HepG2 (cell line): ENCODE measurements around the gene ARHGAP35. TPM values are rescaled to one million over a fixed set of nuclear protein-coding genes. Genes with fewer than 3 reads are reported as not detected.

Experiments
- ELF4 ChIP-seq: sonication (generic); formaldehyde crosslinking; IDR thresholded peaks from 2 replicates; pipeline ENCODE4 v1.5.0; 2020; ENCODE audit warnings: missing genetic modification reagents, mild to moderate bottlenecking, moderate library complexity, borderline replicate concordance
- GFI1 ChIP-seq: sonication (generic); formaldehyde crosslinking; IDR thresholded peaks from 2 replicates; pipeline ENCODE4 v1.5.0; 2020; ENCODE audit warnings: missing genetic modification reagents, mild to moderate bottlenecking, borderline replicate concordance
- JUN ChIP-seq: sonication (generic); formaldehyde crosslinking; IDR thresholded peaks from 2 replicates; pipeline ENCODE4 v1.4.0; 2020; ENCODE audit warnings: mild to moderate bottlenecking, missing genetic modification reagents
- NFKBIZ ChIP-seq: IDR thresholded peaks from 2 replicates; pipeline ENCODE4 v1.6.1; 2018; ENCODE audit warnings: missing genetic modification reagents, missing compliant biosample characterization
- RFX5 ChIP-seq: IDR thresholded peaks from 2 replicates; pipeline ENCODE4 v1.6.1; 2011; ENCODE audit warnings: low read depth, low read length, improper control_type of control experiment
- RXRB ChIP-seq: IDR thresholded peaks from 2 replicates; pipeline ENCODE4 v1.6.1; 2016; ENCODE audit warnings: borderline replicate concordance, missing genetic modification reagents, missing compliant biosample characterization
- TARDBP ChIP-seq: sonication (generic); formaldehyde crosslinking; IDR thresholded peaks from 2 replicates; pipeline ENCODE4 v1.8.0; 2022; ENCODE audit warnings: mild to moderate bottlenecking, missing genetic modification reagents
- TGIF2 ChIP-seq: IDR thresholded peaks from 2 replicates; pipeline ENCODE4 v1.6.1; 2016; ENCODE audit warnings: control low read depth, missing compliant biosample characterization
- ZNF256 ChIP-seq: sonication (generic); formaldehyde crosslinking; conservative IDR thresholded peaks from 2 replicates; pipeline ENCODE4 v1.4.0; 2020; ENCODE audit warnings: missing genetic modification reagents
- ZNF629 ChIP-seq: sonication (generic); formaldehyde crosslinking; conservative IDR thresholded peaks from 2 replicates; pipeline ENCODE4 v1.5.0; 2020; ENCODE audit warnings: missing genetic modification reagents
- ZNF670 ChIP-seq: sonication (generic); formaldehyde crosslinking; IDR thresholded peaks from 2 replicates; pipeline ENCODE4 v1.8.0; 2022; ENCODE audit warnings: mild to moderate bottlenecking, missing genetic modification reagents, borderline replicate concordance
- ZNF761 ChIP-seq: sonication (generic); formaldehyde crosslinking; conservative IDR thresholded peaks from 2 replicates; pipeline ENCODE4 v1.4.0; 2020; ENCODE audit warnings: mild to moderate bottlenecking, missing genetic modification reagents
- ZNF773 ChIP-seq: sonication (generic); formaldehyde crosslinking; IDR thresholded peaks from 2 replicates; pipeline ENCODE4 v1.4.0; 2020; ENCODE audit warnings: missing genetic modification reagents, borderline replicate concordance
- polyA plus RNA-seq, 8 experiments: library from polyadenylated mRNA; depleted of rRNA in 3 of 8; stranded (reverse) in 7 of 8; unstranded in 1 of 8; fragments of >200 nt; fragmentation: Illumina TruSeq in 4 of 8; extraction: Trizol in 4 of 8; gene quantifications; 2 replicates each; pipeline versions ENCODE4 v1.2.1 to v1.2.3, GENCODE V29; 2011 to 2016; ENCODE audit warnings: low read depth in 4 of 8, missing spikeins in 1 of 8, mixed read lengths in 1 of 8; ENCODE audit not compliant: insufficient read depth in 1 of 8
- total RNA-seq, 5 experiments: library from RNA; depleted of rRNA; stranded (reverse); fragments of >200 nt; fragmentation: Illumina TruSeq; extraction: Trizol; gene quantifications; 2 replicates each; pipeline ENCODE4 v1.2.3, GENCODE V29; 2016; ENCODE audit warnings: low read depth in 1 of 5
- TF ChIP-seq, protein P1 (sequence below): sonication (generic); formaldehyde crosslinking; IDR thresholded peaks from 2 replicates; pipeline ENCODE4 v1.4.0; 2020; ENCODE audit warnings: mild to moderate bottlenecking, missing genetic modification reagents
- TF ChIP-seq, protein P2 (sequence below): sonication (generic); formaldehyde crosslinking; IDR thresholded peaks from 2 replicates; pipeline ENCODE4 v1.8.0; 2022; ENCODE audit warnings: mild to moderate bottlenecking, missing genetic modification reagents
- TF ChIP-seq, protein P3 (sequence below): sonication (generic); formaldehyde crosslinking; IDR thresholded peaks from 2 replicates; pipeline ENCODE4 v1.4.0; 2020; ENCODE audit warnings: mild to moderate bottlenecking, missing genetic modification reagents
- TF ChIP-seq, protein P4 (sequence below): sonication (generic); formaldehyde crosslinking; IDR thresholded peaks from 2 replicates; pipeline ENCODE4 v1.4.0; 2020; ENCODE audit warnings: mild to moderate bottlenecking, missing genetic modification reagents

Gene ARHGAP35
- total and polyA plus RNA-seq, 2 of the 13 experiments (the other 11 are each of a cell fraction or from before 2014, with no cell fraction given): 30.1 to 30.2 TPM

DNA sequence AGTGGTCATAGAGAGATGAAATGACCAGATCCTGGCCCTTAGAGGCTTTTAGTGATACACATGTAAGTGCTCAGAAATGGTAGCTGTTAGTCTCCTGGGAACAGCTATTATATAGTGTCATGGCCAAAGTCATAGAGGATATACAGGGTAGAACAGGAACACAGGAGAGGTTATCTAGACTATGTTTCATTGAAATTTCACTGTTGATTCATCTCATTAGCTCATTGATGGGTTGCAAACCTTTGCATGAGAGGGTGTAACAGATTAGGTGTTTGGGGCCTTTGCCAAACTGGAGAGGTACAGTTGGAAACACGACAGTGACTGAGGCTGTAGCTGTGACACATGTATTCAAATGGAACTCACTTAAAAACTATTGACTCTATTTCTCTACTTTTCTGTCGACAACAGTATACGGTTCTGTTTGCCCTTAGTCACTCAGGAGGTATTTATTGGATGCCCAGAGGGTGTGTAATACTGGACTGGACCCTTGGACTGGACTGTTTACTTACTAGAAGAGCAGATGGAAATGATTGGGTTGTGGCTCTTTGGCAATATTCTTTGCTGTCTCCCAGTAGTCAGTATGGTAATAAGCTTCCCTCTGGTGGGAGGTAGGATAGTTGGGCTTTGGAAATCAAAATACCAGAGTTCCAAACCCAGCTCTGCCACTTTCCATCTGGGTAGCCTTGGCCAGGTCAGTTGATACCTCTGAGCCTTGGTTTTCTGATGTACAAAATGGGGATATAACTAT lies 29.8 kb downstream of the ARHGAP35 start (continued):
- peak; percentile 84 for TF ChIP-seq TARDBP (CRISPR knock-in tag)
- peak; percentile 83; the same call in 1 of the 2 replicates for TF ChIP-seq TGIF2 (CRISPR knock-in tag)
- peak; percentile 69 for TF ChIP-seq ZNF629 (CRISPR knock-in tag)
- TF ChIP-seq ELF4 (CRISPR knock-in tag): no peak
- no peak for TF ChIP-seq ZNF773 (CRISPR knock-in tag)
- peak; percentile 41; the same call in 1 of the 2 replicates for TF ChIP-seq GFI1 (CRISPR knock-in tag)
- TF ChIP-seq JUN: peak; percentile 98
- TF ChIP-seq, protein P1, sequence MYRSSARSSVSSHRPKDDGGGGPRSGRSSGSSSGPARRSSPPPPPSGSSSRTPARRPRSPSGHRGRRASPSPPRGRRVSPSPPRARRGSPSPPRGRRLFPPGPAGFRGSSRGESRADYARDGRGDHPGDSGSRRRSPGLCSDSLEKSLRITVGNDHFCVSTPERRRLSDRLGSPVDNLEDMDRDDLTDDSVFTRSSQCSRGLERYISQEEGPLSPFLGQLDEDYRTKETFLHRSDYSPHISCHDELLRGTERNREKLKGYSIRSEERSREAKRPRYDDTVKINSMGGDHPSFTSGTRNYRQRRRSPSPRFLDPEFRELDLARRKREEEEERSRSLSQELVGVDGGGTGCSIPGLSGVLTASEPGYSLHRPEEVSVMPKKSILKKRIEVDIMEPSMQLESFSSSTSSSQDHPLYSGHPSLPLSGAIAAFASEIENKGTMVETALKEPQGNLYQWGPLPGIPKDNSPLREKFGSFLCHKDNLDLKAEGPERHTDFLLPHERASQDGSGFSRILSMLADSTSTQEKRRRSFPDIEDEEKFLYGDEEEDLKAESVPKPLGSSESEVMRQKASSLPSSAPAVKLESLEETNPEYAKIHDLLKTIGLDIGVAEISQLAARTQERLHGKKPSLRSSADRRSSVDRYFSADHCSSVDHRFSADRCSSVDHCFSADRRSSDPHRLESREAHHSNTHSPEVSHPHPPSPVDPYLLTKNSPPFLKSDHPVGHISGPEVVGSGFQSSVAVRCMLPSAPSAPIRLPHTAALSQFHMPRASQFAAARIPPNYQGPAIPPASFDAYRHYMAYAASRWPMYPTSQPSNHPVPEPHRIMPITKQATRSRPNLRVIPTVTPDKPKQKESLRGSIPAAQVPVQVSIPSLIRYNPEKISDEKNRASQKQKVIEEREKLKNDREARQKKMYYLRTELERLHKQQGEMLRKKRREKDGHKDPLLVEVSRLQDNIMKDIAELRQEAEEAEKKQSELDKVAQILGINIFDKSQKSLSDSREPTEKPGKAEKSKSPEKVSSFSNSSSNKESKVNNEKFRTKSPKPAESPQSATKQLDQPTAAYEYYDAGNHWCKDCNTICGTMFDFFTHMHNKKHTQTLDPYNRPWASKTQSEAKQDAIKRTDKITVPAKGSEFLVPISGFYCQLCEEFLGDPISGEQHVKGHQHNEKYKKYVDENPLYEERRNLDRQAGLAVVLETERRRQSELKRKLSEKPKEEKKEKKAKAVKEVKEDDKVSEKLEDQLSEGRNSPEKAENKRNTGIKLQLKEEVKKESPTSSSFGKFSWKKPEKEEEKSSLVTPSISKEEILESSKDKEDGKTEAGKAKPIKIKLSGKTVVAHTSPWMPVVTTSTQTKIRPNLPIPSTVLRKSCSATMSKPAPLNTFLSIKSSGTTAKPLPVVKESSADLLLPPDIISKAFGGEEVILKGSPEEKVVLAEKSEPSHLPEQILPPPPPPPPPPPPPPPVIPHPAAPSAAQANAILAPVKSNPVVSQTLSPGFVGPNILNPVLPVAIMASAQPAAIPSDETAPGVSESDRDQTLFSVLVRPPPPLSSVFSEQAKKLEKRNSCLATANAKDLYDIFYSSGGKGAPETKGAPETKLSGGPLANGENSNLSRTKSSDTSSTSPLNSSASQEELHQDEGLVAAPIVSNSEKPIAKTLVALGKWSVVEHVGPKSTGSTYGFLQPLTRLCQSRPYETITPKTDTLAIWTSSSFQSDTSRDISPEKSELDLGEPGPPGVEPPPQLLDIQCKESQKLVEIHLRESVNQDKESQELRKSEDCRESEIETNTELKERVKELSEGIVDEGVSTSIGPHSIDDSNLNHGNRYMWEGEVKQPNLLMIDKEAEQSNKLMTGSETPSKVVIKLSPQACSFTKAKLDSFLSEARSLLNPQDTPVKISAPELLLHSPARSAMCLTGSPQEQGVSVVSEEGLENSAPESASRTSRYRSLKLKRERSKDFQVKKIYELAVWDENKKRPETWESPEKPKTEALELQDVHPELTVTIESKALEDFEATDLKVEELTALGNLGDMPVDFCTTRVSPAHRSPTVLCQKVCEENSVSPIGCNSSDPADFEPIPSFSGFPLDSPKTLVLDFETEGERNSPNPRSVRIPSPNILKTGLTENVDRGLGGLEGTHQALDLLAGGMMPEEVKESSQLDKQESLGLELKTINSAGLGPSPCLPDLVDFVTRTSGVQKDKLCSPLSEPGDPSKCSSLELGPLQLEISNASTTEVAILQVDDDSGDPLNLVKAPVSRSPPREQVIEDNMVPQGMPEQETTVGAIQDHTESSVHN (CRISPR knock-in tag): no peak
- TF ChIP-seq ZNF670: no peak
- TF ChIP-seq, protein P2, sequence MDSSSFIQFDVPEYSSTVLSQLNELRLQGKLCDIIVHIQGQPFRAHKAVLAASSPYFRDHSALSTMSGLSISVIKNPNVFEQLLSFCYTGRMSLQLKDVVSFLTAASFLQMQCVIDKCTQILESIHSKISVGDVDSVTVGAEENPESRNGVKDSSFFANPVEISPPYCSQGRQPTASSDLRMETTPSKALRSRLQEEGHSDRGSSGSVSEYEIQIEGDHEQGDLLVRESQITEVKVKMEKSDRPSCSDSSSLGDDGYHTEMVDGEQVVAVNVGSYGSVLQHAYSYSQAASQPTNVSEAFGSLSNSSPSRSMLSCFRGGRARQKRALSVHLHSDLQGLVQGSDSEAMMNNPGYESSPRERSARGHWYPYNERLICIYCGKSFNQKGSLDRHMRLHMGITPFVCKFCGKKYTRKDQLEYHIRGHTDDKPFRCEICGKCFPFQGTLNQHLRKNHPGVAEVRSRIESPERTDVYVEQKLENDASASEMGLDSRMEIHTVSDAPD (CRISPR knock-in tag): peak; percentile 88; the same call in 1 of the 2 replicates
- TF ChIP-seq, protein P3, sequence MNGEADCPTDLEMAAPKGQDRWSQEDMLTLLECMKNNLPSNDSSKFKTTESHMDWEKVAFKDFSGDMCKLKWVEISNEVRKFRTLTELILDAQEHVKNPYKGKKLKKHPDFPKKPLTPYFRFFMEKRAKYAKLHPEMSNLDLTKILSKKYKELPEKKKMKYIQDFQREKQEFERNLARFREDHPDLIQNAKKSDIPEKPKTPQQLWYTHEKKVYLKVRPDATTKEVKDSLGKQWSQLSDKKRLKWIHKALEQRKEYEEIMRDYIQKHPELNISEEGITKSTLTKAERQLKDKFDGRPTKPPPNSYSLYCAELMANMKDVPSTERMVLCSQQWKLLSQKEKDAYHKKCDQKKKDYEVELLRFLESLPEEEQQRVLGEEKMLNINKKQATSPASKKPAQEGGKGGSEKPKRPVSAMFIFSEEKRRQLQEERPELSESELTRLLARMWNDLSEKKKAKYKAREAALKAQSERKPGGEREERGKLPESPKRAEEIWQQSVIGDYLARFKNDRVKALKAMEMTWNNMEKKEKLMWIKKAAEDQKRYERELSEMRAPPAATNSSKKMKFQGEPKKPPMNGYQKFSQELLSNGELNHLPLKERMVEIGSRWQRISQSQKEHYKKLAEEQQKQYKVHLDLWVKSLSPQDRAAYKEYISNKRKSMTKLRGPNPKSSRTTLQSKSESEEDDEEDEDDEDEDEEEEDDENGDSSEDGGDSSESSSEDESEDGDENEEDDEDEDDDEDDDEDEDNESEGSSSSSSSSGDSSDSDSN: 0 out of 2 replicates have a peak, but pooled peaks have one; percentile 39
- TF ChIP-seq RXRB (CRISPR knock-in tag): peak; percentile 80
- TF ChIP-seq ZNF256 (CRISPR knock-in tag): no peak
- TF ChIP-seq, protein P4, sequence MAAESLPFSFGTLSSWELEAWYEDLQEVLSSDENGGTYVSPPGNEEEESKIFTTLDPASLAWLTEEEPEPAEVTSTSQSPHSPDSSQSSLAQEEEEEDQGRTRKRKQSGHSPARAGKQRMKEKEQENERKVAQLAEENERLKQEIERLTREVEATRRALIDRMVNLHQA (CRISPR knock-in tag): no peak
- peak; percentile 58; the same call in 1 of the 2 replicates for TF ChIP-seq NFKBIZ (CRISPR knock-in tag)
- 0 out of 2 replicates have a peak, but pooled peaks have one; percentile 65 for TF ChIP-seq ZNF761
- TF ChIP-seq RFX5: 0 out of 2 replicates have a peak, but pooled peaks have one; percentile 30
